Measurements from ENCODE around the gene NAA20.
"Not testable (repeated sequence)": the region's sequence is repeated elsewhere in the genome, so short reads cannot be mapped to it uniquely, and the experiment has no call there.

Gene NAA20

GRCh38 chr20:19990850-19991249 lies 26.3 kb upstream of the NAA20 start:
- in situ Hi-C loops (cut with HindIII; ENCODE audit: low sequenced_read_pairs), result loop anchor here (25.0 kb wide), 1 partner anchor 104 kb away; no protein-coding TSS in a partner anchor

DNA sequence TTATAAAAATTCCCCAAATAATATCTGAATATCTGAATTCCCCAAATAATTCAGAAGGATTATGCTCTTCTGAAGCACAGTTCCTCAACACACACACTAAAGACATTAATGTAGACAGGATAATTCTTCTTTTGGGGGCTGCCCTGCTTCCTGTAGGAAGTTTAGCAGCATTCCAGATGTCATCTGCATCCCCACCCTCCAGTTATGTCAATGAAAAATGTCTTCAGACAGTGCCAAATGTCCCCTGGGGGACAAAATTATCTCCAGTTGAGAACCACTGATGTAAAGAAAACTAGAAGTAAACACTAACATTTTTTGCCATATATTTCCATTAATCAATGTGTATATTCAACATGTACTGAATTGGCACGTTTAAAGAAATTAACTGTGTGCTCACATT lies 25.9 kb upstream of the NAA20 start:
- in situ Hi-C loops (cut with HindIII; ENCODE audit: low sequenced_read_pairs), result loop anchor here (25.0 kb wide), 1 partner anchor 104 kb away; no protein-coding TSS in a partner anchor

DNA sequence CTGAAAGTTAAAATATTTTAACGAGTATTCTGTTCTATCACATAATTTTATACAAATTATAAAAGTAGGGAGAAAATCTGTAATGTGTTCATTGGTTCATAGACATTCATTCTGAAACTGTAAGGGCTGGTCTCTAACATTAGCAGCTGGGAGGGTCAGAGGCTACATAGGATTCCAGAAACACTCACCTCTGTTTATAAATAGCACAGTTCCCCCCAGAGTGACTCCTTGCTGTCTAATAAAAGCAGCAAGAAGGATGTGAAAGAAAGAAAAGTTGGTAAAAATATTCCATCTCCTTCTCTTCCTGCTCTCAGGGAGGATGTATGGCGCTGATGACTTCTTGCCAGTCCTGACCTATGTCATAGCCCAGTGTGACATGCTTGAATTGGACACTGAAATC lies 25.3 kb upstream of the NAA20 start:
- in situ Hi-C loops (cut with HindIII; ENCODE audit: low sequenced_read_pairs), result loop anchor here (25.0 kb wide), 1 partner anchor 105 kb away; no protein-coding TSS in a partner anchor

- in situ Hi-C loops (cut with HindIII; ENCODE audit: low sequenced_read_pairs), result loop anchor here (25.0 kb wide), 1 partner anchor 106 kb away; no protein-coding TSS in a partner anchor
Measured at GRCh38 chr20:19992996-19993908, 23.9 kb upstream of the NAA20 start.

DNA sequence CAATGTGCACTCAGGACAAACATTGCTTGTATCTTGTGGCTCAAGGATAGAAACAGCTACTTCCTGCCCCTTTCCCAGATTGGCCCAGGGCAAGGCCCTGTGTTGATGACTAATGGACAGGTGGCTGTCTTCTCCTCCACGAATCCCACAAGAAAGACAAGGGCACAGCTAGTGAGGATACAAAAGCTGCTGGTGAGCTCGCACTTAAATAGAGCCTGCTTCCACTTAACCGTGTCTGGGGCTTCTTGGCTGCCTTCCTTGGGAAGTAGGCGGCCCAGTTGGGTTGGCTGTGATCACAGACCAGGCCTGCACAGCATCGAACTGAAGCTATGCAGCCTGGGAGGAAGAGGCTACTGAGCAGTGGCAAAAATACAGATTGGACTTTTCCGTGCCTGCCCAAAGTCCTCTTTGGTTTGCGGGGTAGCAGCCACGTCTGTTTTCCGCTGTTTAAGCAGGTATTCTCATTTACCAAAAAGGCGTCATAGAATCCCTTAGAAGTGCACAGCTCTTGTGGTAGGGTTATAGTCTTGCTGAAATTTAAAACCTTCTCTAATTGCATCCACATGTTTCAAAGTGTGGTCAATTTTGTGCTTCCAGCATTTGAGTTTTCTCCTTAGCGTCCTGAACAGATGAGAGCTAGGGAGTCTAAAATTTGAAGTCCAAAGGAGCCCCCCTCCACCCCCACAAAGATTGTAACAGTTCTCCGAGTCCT lies 23.0 kb upstream of the NAA20 start:
- in situ Hi-C loops (cut with HindIII; ENCODE audit: low sequenced_read_pairs), result loop anchor here (25.0 kb wide), 1 partner anchor 107 kb away; no protein-coding TSS in a partner anchor

DNA sequence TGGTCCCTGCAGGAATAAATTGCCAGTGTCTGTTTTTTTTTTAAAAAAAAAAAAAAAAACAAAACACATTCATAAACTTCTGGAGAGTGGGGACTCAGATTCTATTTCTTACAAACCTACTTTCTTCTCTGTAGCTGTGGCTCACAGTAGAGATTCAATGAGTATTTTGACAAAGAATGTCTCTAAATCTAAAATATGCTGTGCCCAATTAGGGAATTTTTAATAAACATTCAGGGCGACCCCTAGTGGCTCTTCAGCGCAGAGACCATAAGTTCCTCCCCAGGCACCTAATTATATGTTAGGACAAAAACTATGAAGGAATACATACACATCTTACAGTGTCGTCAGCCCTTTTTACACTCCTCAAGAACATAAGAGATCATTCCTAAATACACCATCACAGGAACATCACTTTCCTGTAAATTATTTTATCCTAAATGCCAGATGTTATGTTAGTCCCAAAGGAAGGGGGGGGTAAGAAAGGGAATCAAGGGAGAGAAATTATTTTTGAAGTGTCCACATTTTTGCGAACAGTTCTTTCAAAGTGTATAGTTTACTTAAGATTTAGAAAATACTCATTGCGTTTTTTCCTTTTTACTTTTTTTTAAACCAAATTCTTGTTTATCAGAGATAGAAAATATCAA lies 21.8 kb upstream of the NAA20 start:
- in situ Hi-C loops (cut with HindIII; ENCODE audit: low sequenced_read_pairs), result loop anchor here (25.0 kb wide), 1 partner anchor 108 kb away; no protein-coding TSS in a partner anchor

DNA sequence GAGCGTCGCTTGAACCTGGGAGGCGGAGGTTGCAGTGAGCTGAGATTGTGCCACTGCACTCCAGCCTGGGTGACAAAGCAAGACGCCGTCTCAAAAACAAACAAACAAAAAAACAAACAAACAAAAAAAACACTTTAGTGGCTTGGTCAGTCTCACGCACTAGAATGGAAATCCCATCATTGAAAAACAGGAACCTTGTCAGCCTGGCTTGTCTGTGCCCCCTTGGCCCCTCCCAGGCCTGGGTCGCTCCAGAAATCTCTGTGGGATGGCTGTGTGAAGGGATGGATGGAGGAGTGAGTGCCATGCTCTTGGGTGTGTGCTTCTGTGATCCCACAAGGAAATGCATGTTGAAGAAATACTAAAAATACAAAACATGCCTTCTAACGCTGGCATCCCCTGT lies 20.9 kb upstream of the NAA20 start:
- in situ Hi-C loops (cut with HindIII; ENCODE audit: low sequenced_read_pairs), result loop anchor here (25.0 kb wide), 1 partner anchor 109 kb away; no protein-coding TSS in a partner anchor

GRCh38 chr20:19996917-19997316 lies 20.2 kb upstream of the NAA20 start:
- in situ Hi-C loops (cut with HindIII; ENCODE audit: low sequenced_read_pairs), result loop anchor here (25.0 kb wide), 1 partner anchor 110 kb away; no protein-coding TSS in a partner anchor

DNA sequence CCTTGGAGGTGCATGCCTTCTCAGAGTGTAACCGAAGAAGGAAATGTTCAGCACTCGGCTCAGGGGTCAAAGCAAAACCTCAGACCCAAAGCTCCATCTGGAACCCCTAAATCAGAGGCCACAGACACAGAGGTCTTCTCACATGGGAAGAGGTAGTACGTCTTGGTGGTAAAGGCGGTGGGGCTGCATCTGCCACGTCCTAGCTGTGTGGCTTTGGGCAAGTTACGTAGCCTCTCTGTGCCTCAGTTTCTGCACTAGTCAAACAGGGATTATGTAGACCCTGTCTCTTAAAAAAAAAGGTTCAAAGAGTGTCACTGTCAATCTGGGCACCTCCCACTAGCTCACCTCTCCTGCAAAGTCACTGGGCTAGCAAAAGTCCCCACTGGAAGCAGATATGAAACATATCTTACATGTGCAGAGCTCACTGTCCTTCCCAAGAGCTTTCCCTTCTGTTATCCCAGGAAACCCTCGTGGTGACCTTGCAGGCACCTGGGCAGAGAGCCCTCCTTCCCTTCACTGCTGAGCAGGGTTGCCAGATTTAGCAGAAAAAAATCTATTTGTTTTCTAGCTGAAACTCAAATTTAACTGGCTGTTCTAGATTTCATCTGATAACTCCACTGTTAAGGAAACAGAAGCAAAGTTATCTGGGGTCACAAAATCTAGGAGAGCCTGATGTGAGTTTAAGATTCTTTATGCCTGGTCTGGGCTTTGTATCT lies 18.0 kb upstream of the NAA20 start:
- in situ Hi-C loops (cut with HindIII; ENCODE audit: low sequenced_read_pairs), result loop anchor here (25.0 kb wide), 1 partner anchor 112 kb away; no protein-coding TSS in a partner anchor

- in situ Hi-C loops (cut with HindIII; ENCODE audit: low sequenced_read_pairs), result no loop called here
Measured at GRCh38 chr20:20000211-20000968, 16.8 kb upstream of the NAA20 start.

DNA sequence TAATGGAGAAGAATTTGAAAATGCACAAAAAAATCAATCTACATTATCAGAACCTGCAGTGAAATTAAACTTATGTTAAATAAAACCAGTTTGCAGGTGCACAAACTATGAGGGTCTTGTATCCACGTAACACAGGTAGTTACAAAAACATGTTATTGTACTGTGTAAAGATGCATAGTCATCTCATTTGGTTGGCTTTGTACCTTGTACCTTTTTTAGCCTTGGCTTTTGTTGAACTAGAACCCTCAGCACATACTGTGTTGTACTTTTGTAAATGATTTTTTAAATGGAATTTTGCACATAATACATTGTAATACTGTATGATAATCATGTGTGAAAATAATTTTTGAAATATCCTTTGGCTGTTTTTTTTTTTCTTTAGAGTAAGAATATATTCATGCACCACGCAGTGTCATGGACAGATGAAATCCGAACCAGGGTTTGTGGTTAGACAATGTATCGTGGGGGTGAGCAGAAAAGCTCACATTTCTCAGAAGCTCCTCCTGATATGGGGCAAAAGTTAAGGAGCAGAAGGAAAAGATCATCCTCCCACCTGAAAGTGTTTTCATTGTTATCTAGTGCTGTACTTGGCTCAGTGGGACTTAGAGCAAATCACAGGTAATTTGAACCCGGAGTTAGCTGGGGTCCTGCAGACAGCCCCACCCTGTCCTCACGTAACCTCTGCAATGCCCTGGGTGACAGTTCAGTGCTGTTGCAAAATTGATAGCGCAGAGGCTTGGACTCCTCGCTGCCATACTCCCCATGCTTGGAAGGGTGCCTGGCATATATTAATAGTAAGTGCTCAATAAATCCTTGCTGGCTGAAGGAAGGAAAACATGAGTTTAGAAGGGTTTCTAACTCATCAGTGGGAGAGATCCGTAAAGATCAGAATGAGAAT lies 14.8 kb upstream of the NAA20 start:
- in situ Hi-C loops (cut with HindIII; ENCODE audit: low sequenced_read_pairs), result no loop called here

- in situ Hi-C loops (cut with HindIII; ENCODE audit: low sequenced_read_pairs), result no loop called here
Measured at GRCh38 chr20:20003031-20003954, 13.9 kb upstream of the NAA20 start.

DNA sequence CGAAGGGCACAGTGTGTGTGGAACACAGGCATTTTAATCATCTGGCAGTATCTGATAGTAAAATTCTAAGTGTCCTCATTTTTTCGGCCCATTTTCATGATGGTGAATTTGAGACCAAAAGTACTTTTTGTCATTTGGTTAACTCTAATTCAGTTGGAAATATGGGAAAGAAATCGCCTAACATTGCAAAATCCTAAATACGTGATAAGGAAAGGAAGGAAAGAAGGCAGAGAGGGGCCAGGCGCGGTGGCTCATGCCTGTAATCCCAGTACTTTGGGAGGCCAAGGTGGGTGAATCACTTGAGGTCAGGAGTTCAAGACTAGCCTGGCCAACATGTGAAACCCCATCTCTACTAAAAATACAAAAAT lies 13.2 kb upstream of the NAA20 start:
- in situ Hi-C loops (cut with HindIII; ENCODE audit: low sequenced_read_pairs), result not testable (repeated sequence)

DNA sequence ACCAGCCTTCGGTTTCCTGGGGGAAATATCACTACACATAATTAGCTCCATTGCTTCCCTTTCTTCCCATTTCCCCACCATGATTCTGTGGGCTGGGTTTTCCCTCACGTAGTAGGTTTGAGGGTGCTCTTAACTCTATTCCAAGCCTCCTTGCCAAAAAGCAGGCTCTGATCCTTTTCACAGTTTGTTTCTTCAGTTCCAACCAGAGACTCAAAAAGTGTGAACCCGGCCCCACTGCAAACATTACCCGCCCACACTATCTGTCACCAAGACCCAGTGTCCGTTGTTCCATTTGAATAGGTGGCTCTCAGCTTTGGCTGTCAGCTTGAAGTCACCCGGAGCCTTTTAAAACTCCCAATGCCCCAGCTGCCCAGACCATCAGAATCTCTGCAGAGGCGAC lies 11.8 kb upstream of the NAA20 start:
- in situ Hi-C loops (cut with HindIII; ENCODE audit: low sequenced_read_pairs), result no loop called here

DNA sequence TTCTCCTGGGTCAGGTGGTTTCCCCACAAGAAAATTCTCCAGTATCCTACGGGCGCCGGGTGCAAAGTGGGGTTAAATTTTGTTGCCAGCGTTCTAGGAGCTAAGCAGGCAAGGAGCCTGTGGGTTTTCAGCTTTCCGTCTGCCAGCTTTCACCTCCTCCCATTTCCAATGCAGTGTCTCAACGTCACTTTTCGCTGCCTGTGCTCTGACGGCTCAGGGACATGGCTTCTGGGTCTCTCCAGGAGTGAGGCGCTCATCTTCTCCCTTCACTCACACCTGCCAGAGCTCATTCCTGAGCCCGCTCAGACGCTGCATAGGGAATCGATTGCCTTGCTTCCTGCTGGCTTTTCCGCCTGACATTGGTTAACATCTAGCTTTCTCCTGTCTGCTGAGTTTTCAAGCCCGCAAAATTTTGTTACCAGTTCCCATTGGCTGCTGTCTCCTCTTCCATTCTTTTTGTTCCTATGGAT lies 7.3 kb upstream of the NAA20 start:
- in situ Hi-C loops (cut with HindIII; ENCODE audit: low sequenced_read_pairs), result no loop called here

- in situ Hi-C loops (cut with HindIII; ENCODE audit: low sequenced_read_pairs), result no loop called here
Measured at GRCh38 chr20:20010639-20011500, 6.3 kb upstream of the NAA20 start.

GRCh38 chr20:20012541-20012940 lies 4.6 kb upstream of the NAA20 start:
- in situ Hi-C loops (cut with HindIII; ENCODE audit: low sequenced_read_pairs), result no loop called here
